ENCODE data around the gene COX7A2L.
"Not testable (repeated sequence)": the region's sequence is repeated elsewhere in the genome, so short reads cannot be mapped to it uniquely, and the experiment has no call there.

Gene COX7A2L

GRCh38 chr2:42366411-42366810, 5.4 kb upstream of the COX7A2L start:
- no peak for DNase-seq

- DNase-seq: no peak
Observed at GRCh38 chr2:42364658-42365057, 3.6 kb upstream of the COX7A2L start.

DNA sequence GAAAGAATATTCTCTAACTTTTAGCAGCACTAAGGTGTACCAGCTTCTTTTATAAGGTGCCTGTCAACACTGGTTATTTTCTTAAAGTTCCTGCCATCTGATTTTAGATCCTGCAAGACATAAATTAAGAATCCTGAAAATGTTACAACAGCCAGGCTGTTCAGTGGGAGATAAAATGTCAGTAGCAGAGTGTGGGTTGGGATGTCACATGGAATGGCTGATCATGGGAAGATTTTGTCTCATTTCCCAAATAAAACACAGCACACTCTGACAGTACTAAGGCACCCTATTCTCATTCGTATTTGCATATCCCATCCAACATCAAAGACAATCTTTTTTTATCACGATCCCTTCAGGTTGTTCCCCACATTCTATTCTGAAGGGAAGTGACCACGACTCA, 2.4 kb upstream of the COX7A2L start:
- DNase-seq: no peak

DNA sequence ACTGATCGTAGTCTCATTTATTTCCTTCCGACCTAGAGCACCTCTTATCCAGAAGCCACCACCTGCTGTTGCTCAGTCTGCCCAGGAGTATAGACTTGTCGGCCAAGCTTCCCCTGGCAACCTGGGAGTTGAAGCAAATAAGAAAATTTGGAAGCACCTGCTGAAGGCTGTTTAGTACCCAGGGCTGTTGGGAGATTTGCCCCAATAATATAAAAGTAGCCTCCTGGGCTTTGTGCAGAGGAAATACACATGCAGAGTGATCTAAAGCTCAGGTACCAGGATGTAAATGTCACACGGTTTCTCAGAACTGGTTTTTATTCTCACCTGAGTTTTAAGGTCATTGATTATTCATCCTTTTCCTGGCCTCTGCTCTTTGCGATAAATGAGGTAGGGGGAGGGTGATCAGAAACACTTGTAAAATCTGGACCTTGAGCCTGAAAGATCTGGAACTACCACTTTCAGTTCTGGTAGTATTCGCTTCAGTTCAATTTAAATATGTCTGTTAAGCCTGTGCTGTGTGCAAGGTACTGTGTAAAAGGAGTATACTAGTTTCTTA, 789 bp upstream of the COX7A2L start:
- DNase-seq: no peak

DNA sequence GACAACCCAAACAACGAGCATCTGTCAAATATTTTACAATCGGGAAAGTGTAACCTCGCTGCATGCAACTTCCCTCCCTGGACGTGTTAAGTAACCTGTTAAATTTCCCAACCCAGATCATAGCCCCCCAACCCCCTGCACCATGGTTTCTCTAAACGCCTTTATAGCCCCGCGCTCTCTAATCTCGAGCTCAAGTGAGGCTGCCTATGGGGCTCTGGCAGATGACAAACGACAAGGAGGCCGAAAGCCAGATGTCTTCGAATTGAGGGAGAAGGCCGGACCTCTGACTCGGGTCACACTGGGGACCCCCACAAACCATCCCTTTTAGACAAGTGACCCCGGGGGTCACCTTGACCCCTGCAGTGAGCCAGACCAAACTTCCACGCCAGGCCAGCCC, 526 bp downstream of the COX7A2L start:
- DNase-seq: no peak

GRCh38 chr2:42359965-42360483, 993 bp downstream of the COX7A2L start:
- no peak for DNase-seq

DNA sequence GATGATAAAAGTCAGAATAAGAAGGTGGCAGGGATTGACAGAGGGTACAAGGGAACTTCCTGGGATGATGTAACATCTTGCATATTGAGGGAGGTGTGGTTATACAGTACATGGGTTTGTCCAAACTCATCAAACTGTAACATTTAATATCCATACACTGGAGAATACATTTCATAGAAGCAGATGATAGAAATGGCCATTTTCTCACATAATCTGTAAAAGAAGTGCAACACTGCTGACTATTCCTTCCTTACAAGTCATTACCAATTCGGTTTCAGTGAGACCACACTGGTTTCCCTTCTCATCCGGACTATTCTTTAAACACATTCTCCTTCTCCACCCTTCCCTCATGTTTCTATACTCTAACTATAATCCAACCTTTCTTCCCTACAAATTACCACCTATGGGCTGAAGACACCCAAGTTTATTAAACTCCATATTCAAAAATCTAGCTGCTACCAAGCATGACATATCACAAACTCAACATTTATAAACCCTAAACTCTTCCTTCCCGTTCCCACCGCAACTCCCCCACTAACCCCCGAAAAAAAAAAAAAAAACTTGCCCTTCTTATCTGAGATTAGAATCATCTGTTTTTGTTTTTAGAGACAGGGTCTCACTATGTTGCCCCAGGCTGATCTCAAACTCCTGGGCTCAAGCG, 1.6 kb downstream of the COX7A2L start:
- DNase-seq: no peak

- no peak for DNase-seq
Observed at GRCh38 chr2:42353792-42354429, 7.1 kb downstream of the COX7A2L start.

- DNase-seq: no peak
Observed at GRCh38 chr2:42351864-42352263, 9.2 kb downstream of the COX7A2L start.

GRCh38 chr2:42350434-42351063, 10.5 kb downstream of the COX7A2L start:
- DNase-seq: no peak

DNA sequence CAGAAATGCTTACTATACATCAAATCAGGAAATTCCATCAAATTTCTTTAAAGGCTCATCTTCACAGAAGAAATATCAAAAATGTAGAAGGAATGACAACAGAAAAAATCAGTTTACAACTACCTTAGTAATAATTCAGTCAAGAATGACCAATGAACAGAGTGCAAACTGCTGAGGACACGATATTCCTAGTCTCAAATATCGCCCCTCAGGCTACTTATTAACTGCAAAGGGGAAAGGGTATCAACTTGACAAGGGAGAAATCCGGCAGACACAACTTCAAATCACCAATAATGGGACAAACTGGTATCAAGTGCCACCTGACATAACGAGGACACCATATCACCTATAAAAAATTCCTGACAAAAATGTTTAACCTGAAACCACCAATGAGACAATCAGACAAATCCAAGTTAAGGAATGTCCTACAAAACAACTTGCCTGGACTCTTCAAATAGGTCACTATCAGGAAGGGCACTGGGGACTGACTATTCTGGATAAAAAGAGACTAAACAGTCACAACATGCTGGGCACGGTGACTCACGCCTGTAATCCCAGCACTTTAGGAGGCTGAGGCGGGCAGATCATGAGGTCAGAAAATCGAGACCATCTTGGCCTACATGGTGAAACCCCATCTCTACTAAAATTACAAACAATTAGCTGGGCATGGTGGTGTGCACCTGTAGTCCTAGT, 12.8 kb downstream of the COX7A2L start:
- no peak for DNase-seq

- not testable (repeated sequence) for DNase-seq
Observed at GRCh38 chr2:42347518-42347917, 13.5 kb downstream of the COX7A2L start.

- DNase-seq: not testable (repeated sequence)
Observed at GRCh38 chr2:42346856-42347255, 14.2 kb downstream of the COX7A2L start.

- no peak for DNase-seq
Observed at GRCh38 chr2:42345986-42346385, 15.0 kb downstream of the COX7A2L start.

- DNase-seq: no peak
Observed at GRCh38 chr2:42342795-42343241, 18.2 kb downstream of the COX7A2L start.

DNA sequence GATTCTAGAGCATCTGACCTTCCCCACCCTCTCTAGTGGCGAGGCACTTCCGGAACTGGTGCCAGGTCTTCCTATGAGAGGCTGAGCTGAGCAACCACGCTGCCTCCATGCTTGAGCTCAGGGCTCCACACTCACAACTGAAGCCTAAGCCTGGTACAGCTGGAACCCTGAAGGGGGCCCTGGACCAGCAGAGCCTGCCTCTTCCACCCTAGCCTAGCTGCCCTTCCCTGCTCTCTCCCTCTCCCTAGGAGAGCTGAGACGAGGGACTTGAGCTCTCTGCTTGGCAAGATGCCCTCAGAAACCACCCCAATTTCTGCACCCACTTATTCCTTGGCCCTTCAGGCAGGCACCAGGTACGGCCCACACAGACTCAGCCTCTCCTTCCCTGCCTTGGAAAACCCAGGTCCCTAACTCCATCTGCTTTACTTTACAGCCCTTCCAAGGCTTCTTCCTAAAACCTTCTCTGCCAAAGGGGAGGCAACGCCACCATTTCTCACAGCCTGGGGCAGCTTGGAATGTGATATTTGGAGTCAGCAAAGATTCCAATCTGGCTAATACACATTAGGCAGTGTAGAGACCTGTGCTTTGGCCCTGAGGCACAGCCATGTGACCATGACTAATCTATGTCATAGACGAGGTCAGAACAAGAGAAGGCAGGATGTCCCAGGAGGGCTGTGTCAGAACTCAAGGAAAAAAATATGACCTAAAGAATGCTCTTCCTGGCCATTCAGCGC, 18.8 kb downstream of the COX7A2L start:
- peak; percentile 28 for DNase-seq

DNA sequence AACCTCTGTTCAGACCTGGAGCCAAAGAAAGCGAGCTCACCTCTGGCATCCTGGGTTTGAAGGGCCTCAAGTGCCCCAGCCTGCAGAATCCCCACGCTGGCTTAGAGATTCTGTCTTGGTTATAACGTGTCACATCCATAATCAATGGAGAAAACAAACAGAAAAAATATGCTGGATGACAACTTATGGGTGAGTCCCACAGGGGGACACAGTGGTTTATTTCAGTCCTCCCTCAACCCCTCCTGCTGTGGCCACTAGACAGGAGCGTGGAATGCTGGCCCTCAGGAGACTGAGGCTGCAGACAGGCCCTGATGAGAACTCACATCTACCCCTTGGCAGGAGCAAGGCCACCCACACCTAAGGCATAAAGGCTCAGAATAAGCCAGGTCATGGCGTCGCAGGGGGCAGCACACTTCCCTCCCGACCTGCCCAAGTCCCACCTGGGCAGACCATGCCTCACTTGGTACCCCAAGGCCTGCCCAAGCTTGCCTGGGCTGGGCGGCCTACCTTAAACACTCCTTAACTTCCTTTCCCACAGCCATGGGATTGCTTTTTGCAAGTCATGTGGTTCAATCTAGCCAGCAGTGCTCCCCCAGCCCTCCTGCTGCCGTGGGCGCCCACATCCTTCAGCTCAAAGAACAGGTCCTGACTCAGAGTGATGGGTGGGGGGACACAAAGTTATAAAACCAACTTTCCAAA, 19.9 kb downstream of the COX7A2L start:
- DNase-seq: no peak

GRCh38 chr2:42340045-42340937, 20.7 kb downstream of the COX7A2L start:
- DNase-seq: no peak

GRCh38 chr2:42339191-42339912, 21.7 kb downstream of the COX7A2L start:
- DNase-seq: no peak

All from amniotic stem cell (primary cell).